ENCODE data around the gene MAP2K5.

- TF ChIP-seq GATA2 (IDR thresholded peaks at IDR 0.05; ENCODE audit: low read depth, low read length) (no peak), GATA3 (IDR thresholded peaks at IDR 0.05; ENCODE audit: low read depth, low read length) (no peak)
Observed at GRCh38 chr15:67594770-67595169, 52.3 kb downstream of the MAP2K5 start.

Measured in SH-SY5Y (cell line).